Kidney (tissue), 14 donors: ENCODE results near the gene DNAI1. TPM values are rescaled to one million over a fixed set of nuclear protein-coding genes. Genes with fewer than 3 reads are reported as not detected.

Experiments used
- DNase-seq, 5 donors: peaks; one replicate each; pipeline ENCODE4 v3.0.0-alpha.2; 2013 to 2020
- FAIRE-seq: peaks from 2 replicates; lab custom pipeline; 2012; peaks lifted over from hg19 to GRCh38; lab: Jason Lieb, UNC
- H3K27ac ChIP-seq, 2 donors: one replicate each; pipeline ENCODE4 v1.7.0; 2013; ENCODE audit warnings: low read depth in 2 of 2, low read length in 2 of 2, inconsistent platforms in 1 of 2
- H3K27me3 ChIP-seq: one replicate; pipeline ENCODE4 v1.7.1; 2013; ENCODE audit warnings: low read length, inconsistent platforms; ENCODE audit not compliant: control insufficient read depth, insufficient read depth
- H3K36me3 ChIP-seq, 3 donors: one replicate each; pipeline versions ENCODE4 v1.7.0 to v1.7.1; 2013; ENCODE audit warnings: low read length in 3 of 3, control low read depth in 1 of 3, inconsistent platforms in 1 of 3; ENCODE audit not compliant: insufficient read depth in 3 of 3, control insufficient read depth in 2 of 3
- H3K4me1 ChIP-seq, 3 donors: one replicate each; pipeline versions ENCODE4 v1.7.0 to v1.7.1; 2013; ENCODE audit warnings: low read length in 3 of 3, inconsistent platforms in 1 of 3, low read depth in 1 of 3; ENCODE audit not compliant: control insufficient read depth in 2 of 3, insufficient read depth in 2 of 3
- H3K4me3 ChIP-seq, 3 donors: one replicate each; pipeline versions ENCODE4 v1.7.0 to v1.8.1; 2013; ENCODE audit warnings: low read length in 3 of 3, control low read depth in 1 of 3, inconsistent platforms in 1 of 3
- H3K9ac ChIP-seq, 3 donors: one replicate each; pipeline versions ENCODE4 v1.7.0 to v1.7.1; 2013; ENCODE audit warnings: low read length in 3 of 3, control low read depth in 1 of 3, inconsistent platforms in 1 of 3
- H3K9me3 ChIP-seq, 3 donors: one replicate each; pipeline versions ENCODE4 v1.7.0 to v1.7.1; 2013; ENCODE audit warnings: low read length in 3 of 3, control low read depth in 1 of 3, inconsistent platforms in 1 of 3; ENCODE audit not compliant: control insufficient read depth in 2 of 3, insufficient read depth in 1 of 3
- CTCF ChIP-seq: IDR thresholded peaks from 3 replicates; pipeline ENCODE4 v1.5.1; 2012; ENCODE audit warnings: mild to moderate bottlenecking, moderate library complexity, borderline replicate concordance; ENCODE audit not compliant: insufficient read depth; ENCODE audit errors: extremely low read depth
- intact Hi-C: fragments of 100-400 bp; cut with DNase I; formaldehyde crosslinking; loops from one replicate; pipeline ENCODE4 v1.11.1; 2022
- polyA plus RNA-seq: library from polyadenylated mRNA; stranded (reverse); fragments of 350-450 nt; fragmentation: Illumina TruSeq; extraction: RNeasy Lipid Tissue Mini Kit (QIAGEN cat#74804); gene quantifications from one replicate; pipeline ENCODE4 v1.2.3, GENCODE V29; 2014; ENCODE audit warnings: low read depth, low replicate concordance; ENCODE audit not compliant: insufficient read depth
- total RNA-seq: library from RNA; stranded (reverse); fragmentation: NEBNext Ultra II Directional; extraction: Animal tissue kit (Norgen Biotek cat#: 25700); gene quantifications from one replicate; pipeline ENCODE4 v1.2.1, GENCODE V29; 2021
- donor health status: control.
- donor health status: control.
- donor health status: control.
- donor health status: control.
- donor health status: control.
- donor health status: DM: yes; HTN: yes; CAD: no.
- donor health status: Normal renal cell carcinoma (clear cell type).

The DNAI1 gene
- total and polyA plus RNA-seq, 2 donors from 2014 or later = 2.4 to 3.0 TPM

GRCh38 chr9:34557426-34558321 is 99.1 kb downstream of the DNAI1 start:
- no peaks in the 10 kb centered on the region for H3K9me3 ChIP-seq
- no peak overlapping the region for H3K27ac ChIP-seq
- H3K9ac ChIP-seq = no peak overlapping the region
- no peak for TF ChIP-seq CTCF
- intact Hi-C loops = no loop called here
- H3K4me3 ChIP-seq = no peak overlapping the region
- FAIRE-seq = no peak
- peaks cover 11 to 19% (median 13%) of the 10 kb centered on the region in 3 donors for H3K4me1 ChIP-seq
- H3K27me3 ChIP-seq = peaks cover 3% of the 10 kb centered on the region
- peak in 3 of 5 donors; percentile 41 to 77 (median 51) for DNase-seq
- H3K36me3 ChIP-seq = no peaks in the 10 kb centered on the region

- Histone ChIP-seq H3K27ac (no peak overlapping the region), H3K4me3 (no peak overlapping the region), H3K9me3 (no peaks in the 10 kb centered on the region), H3K4me1 (peaks cover 11 to 19% (median 13%) of the 10 kb centered on the region in 3 donors), H3K27me3 (peaks cover 3% of the 10 kb centered on the region), H3K9ac (no peak overlapping the region), H3K36me3 (peaks cover 0 to 2% (median 0%) of the 10 kb centered on the region in 3 donors)
- FAIRE-seq = no peak
- DNase-seq = peak in 2 of 5 donors; percentile 30 to 43
- intact Hi-C loops = no loop called here
- no peak for TF ChIP-seq CTCF
Measured at GRCh38 chr9:34558364-34558763, 99.8 kb downstream of the DNAI1 start.

GRCh38 chr9:34558919-34559623 is 100.5 kb downstream of the DNAI1 start:
- FAIRE-seq (no peak), DNase-seq (peak in 4 of 5 donors; percentile 91 to 93 (median 93))
- intact Hi-C loops = no loop called here
- Histone ChIP-seq H3K4me3 (no peak overlapping the region), H3K36me3 (peaks cover 0 to 4% (median 0%) of the 10 kb centered on the region in 3 donors), H3K9me3 (no peaks in the 10 kb centered on the region), H3K27me3 (peaks cover 3% of the 10 kb centered on the region), H3K9ac (no peak overlapping the region), H3K27ac (peak overlapping the region in 1 of 2 donors; percentile 67), H3K4me1 (peaks cover 11 to 19% (median 13%) of the 10 kb centered on the region in 3 donors)
- no peak for TF ChIP-seq CTCF
